Measurements from ENCODE around the gene FNBP1.

The FNBP1 gene

DNA sequence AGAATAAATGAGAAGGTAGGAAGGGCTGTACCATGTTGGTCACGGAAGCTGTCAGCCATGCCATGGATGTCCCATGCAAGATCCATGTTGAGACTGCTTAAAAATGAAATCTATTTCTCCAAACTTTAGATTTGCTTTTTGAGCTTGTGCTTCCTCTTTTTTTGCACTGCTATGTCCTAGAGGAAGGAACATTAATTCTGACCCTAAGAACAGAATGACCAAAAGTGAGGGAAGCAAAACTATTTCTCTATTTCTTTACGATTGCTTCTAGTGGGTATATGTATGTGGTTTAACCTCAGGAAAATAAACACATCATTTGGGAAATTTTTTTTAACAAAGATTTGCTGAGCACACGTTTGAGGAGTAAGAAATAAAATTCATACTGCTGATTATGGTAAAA is 123.1 kb downstream of the FNBP1 start:
- no peak for DNase-seq (ENCODE audit: extremely low read depth, low read depth)
- TF ChIP-seq, protein P1, sequence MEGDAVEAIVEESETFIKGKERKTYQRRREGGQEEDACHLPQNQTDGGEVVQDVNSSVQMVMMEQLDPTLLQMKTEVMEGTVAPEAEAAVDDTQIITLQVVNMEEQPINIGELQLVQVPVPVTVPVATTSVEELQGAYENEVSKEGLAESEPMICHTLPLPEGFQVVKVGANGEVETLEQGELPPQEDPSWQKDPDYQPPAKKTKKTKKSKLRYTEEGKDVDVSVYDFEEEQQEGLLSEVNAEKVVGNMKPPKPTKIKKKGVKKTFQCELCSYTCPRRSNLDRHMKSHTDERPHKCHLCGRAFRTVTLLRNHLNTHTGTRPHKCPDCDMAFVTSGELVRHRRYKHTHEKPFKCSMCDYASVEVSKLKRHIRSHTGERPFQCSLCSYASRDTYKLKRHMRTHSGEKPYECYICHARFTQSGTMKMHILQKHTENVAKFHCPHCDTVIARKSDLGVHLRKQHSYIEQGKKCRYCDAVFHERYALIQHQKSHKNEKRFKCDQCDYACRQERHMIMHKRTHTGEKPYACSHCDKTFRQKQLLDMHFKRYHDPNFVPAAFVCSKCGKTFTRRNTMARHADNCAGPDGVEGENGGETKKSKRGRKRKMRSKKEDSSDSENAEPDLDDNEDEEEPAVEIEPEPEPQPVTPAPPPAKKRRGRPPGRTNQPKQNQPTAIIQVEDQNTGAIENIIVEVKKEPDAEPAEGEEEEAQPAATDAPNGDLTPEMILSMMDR (IDR thresholded peaks at IDR 0.05; ENCODE audit: low read depth, low read length): no peak

DNA sequence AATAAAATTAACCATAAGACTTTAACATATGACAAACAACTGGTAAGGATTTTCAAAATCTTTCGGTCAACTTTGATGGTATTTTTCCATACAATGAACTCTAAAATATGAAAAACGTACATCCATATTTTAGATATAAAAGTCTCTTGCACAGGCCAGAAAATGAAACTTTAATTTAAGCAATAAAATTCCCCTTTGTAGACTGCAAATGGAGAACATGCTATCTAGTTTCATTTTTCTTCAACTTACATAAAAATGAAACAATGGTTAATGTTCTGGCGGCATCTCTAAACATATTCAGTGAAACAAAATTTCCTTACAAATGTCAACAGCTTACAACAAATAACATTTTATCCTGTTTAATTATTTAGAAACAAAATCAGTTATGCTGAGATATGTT is 123.7 kb downstream of the FNBP1 start:
- DNase-seq (ENCODE audit: extremely low read depth, low read depth): no peak

DNA sequence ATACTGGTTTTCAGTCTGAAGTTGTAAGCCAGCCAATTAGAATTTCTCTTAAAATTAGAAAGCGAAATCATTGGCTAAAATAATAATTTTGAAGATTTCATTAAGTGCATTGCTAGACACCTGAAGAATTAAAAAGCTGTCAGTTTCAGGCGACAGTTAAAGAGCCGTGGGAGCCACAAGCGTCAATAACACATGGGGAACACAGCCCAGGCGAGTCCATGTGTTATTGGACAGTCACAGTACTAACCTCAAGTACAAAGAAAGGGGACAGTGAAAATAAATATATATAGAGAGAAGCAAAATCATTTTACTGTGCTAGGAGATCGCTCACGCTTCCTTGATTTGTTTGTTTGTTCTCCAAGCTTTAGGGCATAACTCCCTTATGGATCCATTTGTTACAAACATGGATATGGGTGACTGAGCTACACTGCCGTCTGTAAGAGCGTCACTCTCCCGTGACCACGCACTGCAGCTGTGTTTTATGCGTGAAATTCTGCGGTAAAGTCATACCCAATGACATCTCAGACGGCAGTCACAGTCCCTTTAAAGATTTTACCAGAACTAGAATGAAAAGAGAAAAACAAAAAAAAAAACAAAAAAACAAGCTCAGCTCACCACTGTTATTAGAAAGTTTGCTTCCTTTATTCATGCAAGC is 124.6 kb downstream of the FNBP1 start:
- TF ChIP-seq, protein P1 (IDR thresholded peaks at IDR 0.05; ENCODE audit: low read depth, low read length): no peak
- DNase-seq (ENCODE audit: extremely low read depth, low read depth): no peak

More for the DNA sequence above, 123.7 kb downstream of the FNBP1 start:
- TF ChIP-seq, protein P1 (IDR thresholded peaks at IDR 0.05; ENCODE audit: low read depth, low read length): no peak

DNA sequence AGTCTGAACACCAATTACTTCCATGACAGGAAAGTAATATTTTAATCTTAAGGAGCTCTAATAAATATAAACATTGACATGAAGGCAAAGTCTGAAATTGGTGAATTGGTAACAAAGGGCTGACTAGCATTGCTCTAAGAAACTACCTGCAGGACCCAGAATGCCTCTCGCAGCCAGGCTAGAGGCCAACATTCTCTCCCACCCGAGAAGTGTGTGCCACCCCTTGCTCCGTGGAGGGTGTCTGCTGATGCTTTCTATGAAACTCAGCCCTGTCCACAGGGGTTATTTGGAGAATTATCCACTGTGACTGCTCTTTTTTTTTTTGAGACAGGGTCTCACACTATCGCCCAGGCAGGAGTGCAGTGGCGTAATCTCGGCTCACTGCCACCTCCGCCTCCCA is 126.3 kb downstream of the FNBP1 start:
- TF ChIP-seq, protein P1 (IDR thresholded peaks at IDR 0.05; ENCODE audit: low read depth, low read length): no peak
- no peak for DNase-seq (ENCODE audit: extremely low read depth, low read depth)

DNA sequence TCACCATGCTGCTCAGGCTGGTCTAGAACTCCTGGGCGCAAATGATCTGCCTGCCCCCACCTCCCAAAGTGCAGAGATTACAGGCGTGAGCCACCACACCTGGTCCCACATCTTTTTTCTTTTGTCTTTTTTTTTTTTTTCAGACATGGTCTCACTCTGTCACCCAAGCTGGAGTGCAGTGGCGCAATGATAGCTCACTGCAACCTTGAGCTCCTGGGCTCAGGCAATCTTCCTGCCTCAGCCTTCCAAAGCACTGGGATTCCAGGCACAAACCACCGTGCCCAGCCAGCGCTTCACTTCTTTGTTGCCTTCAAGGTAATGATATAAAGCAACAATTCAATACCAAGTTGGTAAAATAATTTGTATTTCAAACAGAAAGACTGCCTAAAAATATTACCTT is 128.9 kb downstream of the FNBP1 start:
- no peak for DNase-seq (ENCODE audit: extremely low read depth, low read depth)
- TF ChIP-seq, protein P1 (IDR thresholded peaks at IDR 0.05; ENCODE audit: low read depth, low read length): no peak

DNA sequence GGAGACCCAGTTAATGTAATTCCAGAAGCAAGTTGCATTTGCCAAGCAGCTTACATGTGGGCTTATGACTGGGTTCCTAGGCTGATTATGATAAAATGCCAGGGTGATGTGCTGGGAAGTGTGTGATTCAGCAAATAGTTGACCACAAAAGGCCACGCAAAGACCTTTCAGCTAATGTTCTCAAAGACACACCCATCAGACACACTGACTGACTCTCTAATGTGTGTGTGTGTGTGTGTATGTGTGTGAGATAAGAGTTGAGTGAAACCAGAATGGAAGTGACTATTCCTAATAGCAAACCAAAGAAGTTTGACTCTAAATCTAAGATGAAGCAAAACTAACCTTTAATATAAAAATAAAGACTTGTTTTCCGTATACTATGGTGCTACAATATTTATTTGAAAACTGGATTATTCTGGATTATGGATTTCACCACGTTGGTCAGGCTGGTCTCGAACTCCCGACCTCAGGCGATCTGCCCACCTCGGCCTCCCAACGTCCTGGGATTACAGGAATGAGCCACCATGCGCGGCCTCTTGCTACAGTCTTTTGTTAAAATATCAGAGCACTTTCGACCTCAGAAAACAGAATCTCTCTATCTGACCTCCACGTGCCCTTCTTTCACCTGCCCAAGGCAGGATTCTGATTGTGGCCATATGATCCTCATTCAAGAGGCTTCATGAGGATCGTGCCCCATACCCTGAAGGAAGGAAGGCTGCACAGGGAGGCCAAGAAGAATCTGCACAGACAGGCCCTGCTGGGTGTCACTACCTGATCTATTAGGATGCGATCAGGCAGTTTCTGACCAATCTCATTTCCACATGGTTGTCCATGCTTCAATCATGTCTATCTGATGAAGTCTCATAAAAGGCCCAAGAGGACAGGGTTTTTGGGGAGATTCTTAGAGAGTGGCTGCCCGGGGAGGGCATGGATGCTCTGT is 132.1 kb downstream of the FNBP1 start:
- TF ChIP-seq, protein P1 (IDR thresholded peaks at IDR 0.05; ENCODE audit: low read depth, low read length): no peak
- DNase-seq (ENCODE audit: extremely low read depth, low read depth): peak; percentile 99

DNA sequence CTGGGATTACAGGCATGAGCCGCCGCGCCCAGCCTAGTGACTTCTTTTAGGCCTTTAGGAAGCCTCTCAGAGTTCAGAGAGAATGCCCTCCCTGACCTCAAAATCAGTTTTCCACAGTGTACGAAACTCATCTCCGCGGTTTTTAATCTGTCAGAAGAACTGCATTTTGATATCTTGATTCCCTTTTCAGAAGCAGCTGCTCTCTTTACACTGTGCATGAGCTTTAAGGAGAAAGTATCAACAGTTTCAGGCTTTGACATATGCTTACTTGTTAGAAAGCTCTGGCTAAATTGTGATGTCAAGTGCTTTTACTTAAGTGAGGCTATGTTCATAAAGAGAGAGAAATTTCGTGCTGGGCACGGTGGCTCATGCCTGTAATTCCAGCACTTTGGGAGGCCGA is 133.1 kb downstream of the FNBP1 start:
- no peak for DNase-seq (ENCODE audit: extremely low read depth, low read depth)
- TF ChIP-seq, protein P1 (IDR thresholded peaks at IDR 0.05; ENCODE audit: low read depth, low read length): no peak

Data from AG09319 (cell line).